AG04450 (cell line): ENCODE measurements around the gene CISD2. TPM values are rescaled to one million over a fixed set of nuclear protein-coding genes. Genes with fewer than 3 reads are reported as not detected.
A peak's percentile ranks its signal among the peaks of the same experiment; 100 is the strongest.

Experiments
- CTCF ChIA-PET: fragments of 300-600, 350-600 bp; formaldehyde crosslinking; extraction: SDS; loops from one replicate; lab custom pipeline; 2022; ENCODE audit warnings: antibody characterized with exemption, inconsistent platforms; lab: Charles Lee
- POLR2A ChIA-PET: fragments of 350-600 bp; formaldehyde crosslinking; extraction: SDS; loops from one replicate; lab custom pipeline; 2021; ENCODE audit warnings: antibody characterized with exemption, inconsistent platforms; lab: Yijun Ruan, JAX
- DNase-seq: peaks from one replicate; pipeline ENCODE4 v3.0.0-alpha.2; 2011; ENCODE audit warnings: low read depth, low spot score
- H3K27ac ChIP-seq: one replicate; pipeline ENCODE4 v1.5.1; 2012; ENCODE audit warnings: low read depth, low read length, control low read depth
- H3K27me3 ChIP-seq: one replicate; pipeline ENCODE4 v1.6.0; 2012; ENCODE audit warnings: low read length; ENCODE audit not compliant: control insufficient read depth, insufficient read depth
- H3K4me3 ChIP-seq: 2 replicates; pipeline ENCODE4 v1.5.1; 2011; ENCODE audit warnings: mild to moderate bottlenecking, low read depth, low read length, control low read depth
- H3K9me3 ChIP-seq: 2 replicates; pipeline ENCODE4 v1.5.1; 2012; ENCODE audit warnings: low read length; ENCODE audit not compliant: control insufficient read depth, insufficient read depth
- CTCF ChIP-seq: IDR thresholded peaks from 2 replicates; pipeline ENCODE4 v1.5.1; 2011; ENCODE audit warnings: low read depth, low read length, control low read depth, inconsistent platforms
- polyA plus RNA-seq: library from polyadenylated mRNA; depleted of rRNA; stranded (reverse); fragments of >200 nt; gene quantifications from 2 replicates; pipeline ENCODE4 v1.2.3, GENCODE V29; 2011

Gene CISD2
- polyA plus RNA-seq, 1 experiment: 30.6 TPM

GRCh38 chr4:102827674-102828496 is 40.9 kb upstream of the CISD2 start:
- Histone ChIP-seq H3K27me3 (no peaks in the 10 kb centered on the region), H3K9me3 (no peaks in the 10 kb centered on the region; the same call in 1 of the 2 replicates), H3K4me3 (peak overlapping the region; percentile 92), H3K27ac (peak overlapping the region; percentile 100)
- ChIA-PET POLR2A (interaction anchor here (0.6 to 4.2 kb wide), 17 partner anchors 9 to 397 kb away, joined by 3 to 46 read pairs (median 5); partner anchors contain the start of genes CISD2 and MANBA), CTCF (interaction anchor here (1.0 to 1.9 kb wide), 4 partner anchors 203 to 397 kb away, joined by 3 to 8 read pairs (median 4); no protein-coding TSS in a partner anchor)
- no peak for TF ChIP-seq CTCF
- DNase-seq: peak; percentile 100

DNA sequence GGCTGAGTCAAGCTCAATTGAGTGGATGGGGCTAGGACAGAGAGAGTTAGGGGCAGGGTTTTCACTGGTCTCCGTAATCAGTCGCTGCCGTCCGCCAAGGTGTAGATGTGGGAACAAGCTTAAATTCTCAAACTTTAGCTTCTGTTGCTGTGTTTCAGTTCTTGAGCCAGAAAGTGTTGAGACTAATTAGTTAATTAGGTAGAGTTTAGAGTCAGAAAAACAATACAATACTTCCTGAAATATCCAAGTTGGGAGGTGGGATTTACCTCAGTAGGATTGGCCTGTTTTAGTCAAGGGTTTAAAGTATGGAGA is 40.3 kb upstream of the CISD2 start:
- no peak for TF ChIP-seq CTCF
- Histone ChIP-seq H3K4me3 (peak overlapping the region; percentile 92), H3K27me3 (no peaks in the 10 kb centered on the region), H3K9me3 (no peaks in the 10 kb centered on the region; the same call in 1 of the 2 replicates), H3K27ac (peak overlapping the region; percentile 100)
- ChIA-PET POLR2A (interaction anchor here (0.9 to 4.2 kb wide), 12 partner anchors 8 to 259 kb away, joined by 3 to 46 read pairs (median 7); partner anchors contain the start of genes CISD2 and MANBA), CTCF (interaction anchor here (1.0 to 1.9 kb wide), 4 partner anchors 204 to 398 kb away, joined by 3 to 8 read pairs (median 4); no protein-coding TSS in a partner anchor)
- DNase-seq: no peak

DNA sequence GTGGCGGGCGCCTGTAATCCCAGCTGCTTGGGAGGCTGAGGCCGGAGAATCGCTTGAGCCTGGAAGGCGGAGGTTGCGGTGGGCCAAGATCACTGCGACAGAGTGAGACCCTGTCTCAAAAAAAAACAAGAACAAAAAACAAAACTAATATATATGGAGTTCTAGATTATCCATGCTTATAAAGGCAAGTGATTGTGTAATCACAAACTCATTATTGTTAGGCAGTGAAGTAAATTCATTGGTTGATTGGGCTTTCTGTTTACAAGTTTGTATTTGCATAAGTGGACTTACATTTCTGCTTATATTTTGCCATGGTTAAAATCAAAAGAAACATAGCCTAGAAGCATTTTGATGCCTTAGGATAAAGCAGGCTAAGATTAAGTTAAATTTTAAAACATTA is 39.0 kb upstream of the CISD2 start:
- Histone ChIP-seq H3K27me3 (no peaks in the 10 kb centered on the region), H3K4me3 (no peak overlapping the region), H3K27ac (no peak overlapping the region), H3K9me3 (no peaks in the 10 kb centered on the region; the same call in 1 of the 2 replicates)
- CTCF ChIA-PET: interaction anchor here (0.8 kb wide), 1 partner anchor 270 kb away, joined by 4 read pairs; no protein-coding TSS in a partner anchor
- no peak for DNase-seq
- POLR2A ChIA-PET: no interaction called here
- TF ChIP-seq CTCF: no peak

DNA sequence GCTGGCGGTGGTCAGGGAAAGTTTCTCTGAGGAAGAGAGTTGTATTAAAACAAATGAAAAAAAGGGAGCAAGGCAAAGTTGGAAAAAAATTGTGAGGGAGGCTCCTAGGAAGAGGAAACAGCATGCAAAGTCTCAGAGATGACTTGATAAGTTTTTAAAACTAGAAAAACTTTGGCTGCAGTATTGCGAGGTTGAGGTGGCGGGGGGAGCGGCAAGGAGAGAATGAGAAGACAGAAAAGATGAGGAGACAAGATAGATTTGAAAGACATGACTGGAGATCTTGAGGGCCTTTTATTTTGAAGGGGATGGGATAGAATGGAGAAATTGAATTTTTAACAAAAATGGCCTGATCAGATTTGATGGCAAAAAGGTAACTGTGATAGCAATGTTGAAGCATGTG is 36.7 kb upstream of the CISD2 start:
- no peaks in the 10 kb centered on the region for H3K27me3 ChIP-seq
- DNase-seq: no peak
- ChIA-PET CTCF (interaction anchor here (0.6 kb wide), 1 partner anchor 12 kb away, joined by 3 read pairs; no protein-coding TSS in a partner anchor), POLR2A (no interaction called here)
- no peak overlapping the region for H3K27ac ChIP-seq
- H3K9me3 ChIP-seq: no peaks in the 10 kb centered on the region; the same call in 1 of the 2 replicates
- TF ChIP-seq CTCF: no peak
- no peak overlapping the region for H3K4me3 ChIP-seq

DNA sequence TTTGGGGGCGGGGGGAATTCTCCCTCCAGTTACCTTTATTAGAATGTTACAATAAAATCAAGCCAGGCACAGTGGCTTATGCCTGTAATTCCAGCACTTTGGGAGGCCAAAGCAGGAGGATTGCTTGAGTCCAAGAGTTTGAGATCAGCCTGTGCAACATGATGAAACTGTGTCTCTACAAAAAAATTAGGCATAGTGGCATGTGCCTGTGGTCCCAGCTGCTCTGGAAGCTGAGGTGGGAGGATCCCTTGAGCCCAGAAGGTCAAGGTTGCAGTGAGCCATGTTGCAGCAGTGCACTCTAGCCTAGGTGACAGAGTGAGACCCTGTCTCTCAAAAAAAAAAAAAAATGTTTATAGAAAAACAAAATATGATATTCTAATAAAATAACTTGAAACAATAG is 36.1 kb upstream of the CISD2 start:
- H3K27ac ChIP-seq: no peak overlapping the region
- no peak for DNase-seq
- no peak for TF ChIP-seq CTCF
- POLR2A ChIA-PET: no interaction called here
- no peaks in the 10 kb centered on the region for H3K27me3 ChIP-seq
- CTCF ChIA-PET: interaction anchor here (0.6 kb wide), 1 partner anchor 12 kb away, joined by 3 read pairs; no protein-coding TSS in a partner anchor
- no peaks in the 10 kb centered on the region for H3K9me3 ChIP-seq
- H3K4me3 ChIP-seq: no peak overlapping the region
